SK-N-SH (cell line): Measurements from ENCODE around the gene VPS8. TPM values are rescaled to one million over a fixed set of nuclear protein-coding genes. Genes with fewer than 3 reads are reported as not detected.

Experiments used
- CTCF ChIA-PET: fragments of 300-600, 350-600 bp; formaldehyde crosslinking; extraction: SDS; loops from one replicate; lab custom pipeline; 2021; lab: Yijun Ruan, JAX
- POLR2A ChIA-PET: fragments of 350-600 bp; sonication (Branson Sonifier 250); formaldehyde crosslinking; extraction: SDS; loops from one replicate; lab custom pipeline; 2020; ENCODE audit warnings: antibody characterized with exemption, inconsistent platforms; lab: Yijun Ruan, JAX
- DNase-seq: peaks from one replicate; pipeline ENCODE4 v3.0.0; 2012
- H2AFZ ChIP-seq: fragments of 200-600 bp; sonication (generic); 2 replicates; pipeline ENCODE4 v1.8.1; 2016; ENCODE audit warnings: antibody characterized with exemption, mild to moderate bottlenecking, low read depth
- H3F3A ChIP-seq: fragments of 200-600 bp; sonication (generic); replicated peaks from 2 replicates; pipeline ENCODE3; 2016; ENCODE audit warnings: antibody characterized with exemption, mild to moderate bottlenecking; ENCODE audit not compliant: insufficient read depth
- H3K27ac ChIP-seq, 2 experiments: fragments of 200-500 bp in 1 of 2; fragments of 200-600 bp in 1 of 2; sonication (Bioruptor generic) in 1 of 2; sonication (generic), shearing (Covaris generic) in 1 of 2; 2 replicates each; pipeline versions ENCODE4 v1.5.1 to v1.6.1; 2014 to 2016; ENCODE audit warnings: low read depth in 2 of 2, inconsistent platforms in 1 of 2, low read length in 1 of 2, mild to moderate bottlenecking in 1 of 2, mixed read lengths in 1 of 2
- H3K27me3 ChIP-seq: fragments of 200-600 bp; sonication (generic), shearing (Covaris generic); 2 replicates; pipeline ENCODE4 v1.6.1; 2016; ENCODE audit warnings: mixed run types; ENCODE audit not compliant: insufficient read depth
- H3K36me3 ChIP-seq, 2 experiments: fragments of 200-500 bp in 1 of 2; fragments of 200-600 bp in 1 of 2; sonication (Bioruptor generic) in 1 of 2; sonication (generic) in 1 of 2; replicated peaks in 1 of 2; 2 replicates each; pipeline versions ENCODE3 to v1.5.1; 2014 to 2016; ENCODE audit warnings: low read length in 1 of 2, mild to moderate bottlenecking in 1 of 2; ENCODE audit not compliant: insufficient read depth in 2 of 2, control insufficient read depth in 1 of 2
- H3K4me1 ChIP-seq, 2 experiments: fragments of 200-500 bp in 1 of 2; fragments of 200-600 bp in 1 of 2; sonication (Bioruptor generic) in 1 of 2; sonication (generic), shearing (Covaris generic) in 1 of 2; 2 replicates each; pipeline versions ENCODE4 v1.5.1 to v1.6.1; 2014 to 2016; ENCODE audit warnings: low read depth in 1 of 2, low read length in 1 of 2, mixed run types in 1 of 2; ENCODE audit not compliant: insufficient read depth in 2 of 2, control insufficient read depth in 1 of 2
- H3K4me2 ChIP-seq: fragments of 200-600 bp; sonication (generic), shearing (Covaris generic); 2 replicates; pipeline ENCODE4 v1.6.1; 2017; ENCODE audit warnings: mixed run types
- H3K4me3 ChIP-seq, 2 experiments: fragments of 200-500 bp in 1 of 2; fragments of 200-600 bp in 1 of 2; sonication (Bioruptor generic) in 1 of 2; sonication (generic), shearing (Covaris generic) in 1 of 2; 2 replicates each; pipeline versions ENCODE4 v1.5.1 to v1.8.1; 2014 to 2016; ENCODE audit warnings: low read depth in 2 of 2, inconsistent platforms in 1 of 2, low read length in 1 of 2, mild to moderate bottlenecking in 1 of 2, mixed read lengths in 1 of 2, moderate library complexity in 1 of 2
- H3K79me2 ChIP-seq: fragments of 200-600 bp; sonication (generic); 2 replicates; pipeline ENCODE4 v1.8.1; 2017; ENCODE audit warnings: mild to moderate bottlenecking; ENCODE audit not compliant: insufficient read depth
- H3K9ac ChIP-seq: fragments of 200-600 bp; sonication (generic); 2 replicates; pipeline ENCODE4 v1.6.1; 2017; ENCODE audit warnings: mixed run types
- H3K9me2 ChIP-seq: fragments of 200-600 bp; sonication (generic); 2 replicates; pipeline ENCODE4 v1.6.1; 2017; ENCODE audit warnings: mixed run types
- H3K9me3 ChIP-seq: fragments of 200-600 bp; sonication (generic); 2 replicates; pipeline ENCODE4 v1.6.1; 2017; ENCODE audit warnings: mixed run types, mild to moderate bottlenecking, moderate library complexity
- H4K20me1 ChIP-seq: fragments of 200-600 bp; sonication (generic); 2 replicates; pipeline ENCODE4 v1.6.1; 2017; ENCODE audit warnings: mild to moderate bottlenecking, mixed run types; ENCODE audit not compliant: insufficient read depth
- CHD2 ChIP-seq: fragments of 150-350 bp; IDR thresholded peaks from 2 replicates; pipeline ENCODE4 v1.6.1; 2018; ENCODE audit warnings: low read length; ENCODE audit not compliant: partially characterized antibody
- EP300 ChIP-seq, 2 experiments: IDR thresholded peaks; 2 replicates each; pipeline versions ENCODE4 v1.4.0 to v1.6.1; 2012; ENCODE audit warnings: borderline replicate concordance in 1 of 2, low read depth in 1 of 2, low read length in 1 of 2
- FOSL2 ChIP-seq: IDR thresholded peaks from 2 replicates; pipeline ENCODE4 v1.4.0; 2012; ENCODE audit warnings: low read depth, mild to moderate bottlenecking, moderate library complexity, borderline replicate concordance
- JUND ChIP-seq: IDR thresholded peaks from 2 replicates; pipeline ENCODE4 v1.4.0; 2012
- NFIC ChIP-seq: IDR thresholded peaks from 2 replicates; pipeline ENCODE4 v1.4.0; 2012; ENCODE audit warnings: borderline replicate concordance
- RFX5 ChIP-seq: IDR thresholded peaks from 2 replicates; pipeline ENCODE4 v1.6.1; 2012; ENCODE audit warnings: mild to moderate bottlenecking, improper control_type of control experiment, low read length
- RXRA ChIP-seq: IDR thresholded peaks from 2 replicates; pipeline ENCODE4 v1.4.0; 2012; ENCODE audit warnings: low read depth, mild to moderate bottlenecking, borderline replicate concordance
- SIN3A ChIP-seq: IDR thresholded peaks from 2 replicates; pipeline ENCODE4 v1.6.1; 2012; ENCODE audit warnings: low read depth, mild to moderate bottlenecking, low read length, moderate library complexity, borderline replicate concordance
- SMC3 ChIP-seq: IDR thresholded peaks from 2 replicates; pipeline ENCODE4 v1.6.1; 2012; ENCODE audit warnings: low read depth, low read length, improper control_type of control experiment
- YY1 ChIP-seq: IDR thresholded peaks from 2 replicates; pipeline ENCODE4 v1.4.0; 2012; ENCODE audit warnings: low read depth, mild to moderate bottlenecking
- WGBS: methylation state at CpG from one replicate; pipeline ENCODE4 v1.1.6; 2017; ENCODE audit warnings: low lambda C conversion rate; 5-methylcytosine and 5-hydroxymethylcytosine counted together
- polyA plus RNA-seq, 3 experiments: library from polyadenylated mRNA; depleted of rRNA; stranded (reverse); fragments of >200 nt; gene quantifications; 2 replicates each; pipeline ENCODE4 v1.2.3, GENCODE V29; 2012

Gene VPS8
- polyA plus RNA-seq, 1 of the 3 experiments (the other 2 are of a cell fraction) = 12.8 TPM

DNA sequence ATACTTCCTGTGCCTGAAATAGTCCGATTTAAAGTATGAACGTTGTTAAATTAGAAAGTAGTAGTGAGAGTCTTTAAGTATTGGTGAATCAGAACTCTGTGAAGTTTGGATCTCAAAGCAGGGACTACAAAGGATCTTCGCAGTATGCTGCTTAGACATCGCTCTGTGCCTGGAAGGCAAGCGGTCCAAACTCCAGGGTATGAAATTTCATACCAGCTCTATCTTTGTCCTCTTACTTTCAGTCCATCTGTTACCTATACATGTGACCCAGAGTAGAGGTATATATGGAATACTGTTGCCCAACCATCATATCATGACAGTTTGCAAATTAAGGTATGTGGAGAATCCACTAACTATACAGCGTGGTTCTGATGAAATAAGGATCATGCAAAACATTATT, 34.5 kb downstream of the VPS8 start:
- Histone ChIP-seq H3K9ac (no peak overlapping the region), H3K9me2 (no peaks in the 10 kb centered on the region), H2AFZ (no peak overlapping the region), H3K9me3 (no peaks in the 10 kb centered on the region), H4K20me1 (no peaks in the 10 kb centered on the region), H3K27me3 (no peaks in the 10 kb centered on the region), H3K36me3 (peaks cover 20 to 24% of the 10 kb centered on the region in 2 experiments), H3K4me3 (no peak overlapping the region), H3K4me1 (no peaks in the 10 kb centered on the region; a peak in 1 of 4 replicates), H3F3A (peaks cover 3% of the 10 kb centered on the region), H3K27ac (no peak overlapping the region), H3K79me2 (no peaks in the 10 kb centered on the region), H3K4me2 (no peak overlapping the region)
- POLR2A ChIA-PET = no interaction called here
- TF ChIP-seq RFX5 = no peak
- 86% methylated on average over 6 of the region's 6 CpGs for WGBS
- CTCF ChIA-PET = interaction anchor here (1.3 kb wide), 1 partner anchor 10 kb away, joined by 3 read pairs; no protein-coding TSS in a partner anchor
- no peak for DNase-seq

DNA sequence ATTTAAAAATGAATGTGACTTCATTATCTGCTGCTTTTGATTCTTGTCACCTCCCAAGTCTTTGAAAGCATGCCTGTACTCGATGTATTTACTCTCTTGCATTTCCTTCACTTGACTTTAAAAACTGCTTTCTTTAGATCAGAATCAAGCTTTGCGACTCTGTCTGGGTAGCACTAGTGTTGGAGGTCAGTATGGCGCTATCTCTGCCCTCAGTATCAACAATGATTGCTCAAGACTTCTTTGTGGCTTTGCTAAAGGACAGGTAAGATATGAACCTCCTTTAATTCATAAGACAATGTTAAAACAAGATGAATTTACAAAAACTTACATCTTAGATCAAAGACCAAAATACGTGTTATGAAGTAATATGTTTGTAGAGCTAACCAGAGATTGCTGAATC, 37.0 kb downstream of the VPS8 start:
- ChIA-PET CTCF (interaction anchor here (1.3 to 1.5 kb wide), 2 partner anchors 11 to 16 kb away, joined by 3 read pairs; no protein-coding TSS in a partner anchor), POLR2A (no interaction called here)

GRCh38 chr3:184850201-184850600, 38.2 kb downstream of the VPS8 start:
- Histone ChIP-seq H3K27me3 (no peaks in the 10 kb centered on the region), H2AFZ (no peak overlapping the region), H3K36me3 (peaks cover 36 to 54% of the 10 kb centered on the region in 2 experiments), H3K9ac (no peak overlapping the region), H4K20me1 (no peaks in the 10 kb centered on the region), H3K27ac (no peak overlapping the region), H3K9me2 (no peaks in the 10 kb centered on the region), H3K4me3 (no peak overlapping the region), H3K4me2 (no peak overlapping the region), H3K79me2 (no peaks in the 10 kb centered on the region), H3K9me3 (no peaks in the 10 kb centered on the region), H3K4me1 (no peaks in the 10 kb centered on the region), H3F3A (no peaks in the 10 kb centered on the region)
- ChIA-PET CTCF (interaction anchor here (1.3 kb wide), 1 partner anchor 25 kb away, joined by 6 read pairs; no protein-coding TSS in a partner anchor), POLR2A (no interaction called here)
- TF ChIP-seq FOSL2 = no peak
- TF ChIP-seq NFIC = no peak
- no peak for TF ChIP-seq SIN3A
- no peak for TF ChIP-seq JUND
- no peak for TF ChIP-seq YY1
- no peak for TF ChIP-seq EP300 (IDR thresholded peaks at IDR 0.05; ENCODE audit: borderline replicate concordance in 1 of 2, low read depth in 1 of 2, low read length in 1 of 2)
- TF ChIP-seq CHD2 = no peak
- no peak for TF ChIP-seq RXRA
- no peak for DNase-seq
- 94% methylated on average over 2 of the region's 2 CpGs for WGBS

More for the DNA sequence above, 37.0 kb downstream of the VPS8 start:
- WGBS = 85% methylated on average over 4 of the region's 4 CpGs
- Histone ChIP-seq H4K20me1 (no peaks in the 10 kb centered on the region), H3K27me3 (no peaks in the 10 kb centered on the region), H3K4me2 (no peak overlapping the region), H3K4me3 (no peak overlapping the region), H3K9me3 (no peaks in the 10 kb centered on the region), H3K79me2 (no peaks in the 10 kb centered on the region), H3K36me3 (peaks cover 26 to 41% of the 10 kb centered on the region in 2 experiments), H3K27ac (no peak overlapping the region), H3K9me2 (no peaks in the 10 kb centered on the region), H3F3A (no peaks in the 10 kb centered on the region), H3K9ac (no peak overlapping the region), H2AFZ (no peak overlapping the region), H3K4me1 (no peaks in the 10 kb centered on the region)
- no peak for DNase-seq
- TF ChIP-seq SIN3A = no peak
- no peak for TF ChIP-seq RFX5
- no peak for TF ChIP-seq SMC3
